Eye (tissue), 1 donor: ENCODE results near the gene ASPSCR1.
A peak's percentile ranks its signal among the peaks of the same experiment; 100 is the strongest.

Experiments used
- DNase-seq: peaks from one replicate; pipeline ENCODE4 v3.0.0-alpha.2; 2015

Gene ASPSCR1

DNA sequence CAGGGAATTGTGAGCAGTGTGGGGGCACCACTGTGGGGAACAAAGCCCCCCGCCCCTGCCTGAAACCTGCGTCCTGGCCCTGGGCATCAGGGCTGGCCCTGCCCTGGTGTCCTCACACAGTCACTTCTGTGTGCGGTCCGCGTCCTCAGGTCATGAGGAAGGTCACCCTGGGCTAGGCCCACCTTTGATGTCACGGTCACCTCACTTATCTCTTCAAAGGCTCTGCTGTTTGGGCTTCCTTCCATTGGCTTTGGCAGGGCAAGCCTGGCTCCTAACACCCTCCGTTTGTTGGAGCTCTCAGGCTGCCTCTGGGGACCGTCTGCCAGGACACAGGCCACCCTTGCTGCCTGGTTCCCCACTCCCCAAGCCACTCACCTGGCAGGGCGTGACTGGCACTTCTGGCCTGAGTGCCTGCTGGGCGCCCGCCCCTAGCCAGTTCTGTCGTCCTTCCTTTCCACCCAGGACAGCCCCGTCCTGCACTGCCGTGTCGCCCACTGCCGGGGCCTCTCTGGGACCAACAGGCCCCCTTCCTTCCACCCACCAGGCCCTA, 36.4 kb downstream of the ASPSCR1 start:
- no peak for DNase-seq

GRCh38 chr17:82014432-82014831, 37.0 kb downstream of the ASPSCR1 start:
- no peak for DNase-seq

DNA sequence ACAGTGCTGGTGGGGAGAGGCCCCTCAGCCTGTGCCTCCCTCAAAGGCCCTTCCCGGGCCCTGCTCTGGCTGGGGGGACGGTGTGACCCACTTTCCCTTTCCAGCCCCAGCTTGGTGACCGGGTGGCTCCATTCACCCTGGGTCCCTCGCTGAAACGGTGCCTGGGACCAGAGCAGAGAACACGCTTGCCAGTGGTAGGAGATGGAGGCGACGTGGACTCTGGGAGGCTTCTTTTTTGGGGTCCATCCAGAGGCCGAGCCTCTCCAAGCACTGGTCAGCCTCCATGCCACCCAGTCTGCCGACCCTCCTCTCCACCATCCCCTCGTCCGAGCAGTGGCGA, 37.5 kb downstream of the ASPSCR1 start:
- no peak for DNase-seq

DNA sequence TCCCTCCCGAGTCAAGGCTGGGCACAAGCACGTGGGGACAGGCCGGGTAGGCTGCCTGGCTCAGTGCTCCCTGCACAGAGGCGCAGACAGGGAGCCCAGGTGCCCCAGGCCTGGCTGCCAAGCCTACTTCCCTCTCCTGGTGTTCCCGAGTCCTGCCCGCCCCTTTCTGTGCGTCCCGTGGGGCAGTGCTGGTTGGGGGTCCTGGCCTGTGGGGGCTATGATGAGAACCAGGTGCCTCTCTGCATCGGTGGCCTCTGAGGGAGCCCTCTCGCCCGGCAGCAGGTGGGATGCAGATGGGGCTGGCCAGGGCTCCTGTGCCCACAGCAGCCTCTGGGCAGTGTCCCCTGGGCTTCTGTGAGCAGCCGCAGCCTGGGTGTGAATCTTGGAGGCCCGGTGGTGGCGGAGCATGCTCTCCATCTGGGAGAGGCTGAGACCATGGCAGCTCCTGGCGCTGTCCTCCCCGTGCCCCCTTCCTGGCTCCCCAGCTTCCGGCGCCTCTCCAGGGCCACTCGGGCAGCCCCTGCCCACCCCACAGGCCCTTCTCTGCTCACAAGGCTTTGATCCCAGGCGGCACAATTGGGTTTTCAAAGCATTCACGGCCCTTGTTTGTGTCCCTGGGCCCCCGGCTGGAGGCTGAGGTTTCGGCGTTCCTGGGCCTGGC, 38.0 kb downstream of the ASPSCR1 start:
- peak; percentile 42 for DNase-seq

DNA sequence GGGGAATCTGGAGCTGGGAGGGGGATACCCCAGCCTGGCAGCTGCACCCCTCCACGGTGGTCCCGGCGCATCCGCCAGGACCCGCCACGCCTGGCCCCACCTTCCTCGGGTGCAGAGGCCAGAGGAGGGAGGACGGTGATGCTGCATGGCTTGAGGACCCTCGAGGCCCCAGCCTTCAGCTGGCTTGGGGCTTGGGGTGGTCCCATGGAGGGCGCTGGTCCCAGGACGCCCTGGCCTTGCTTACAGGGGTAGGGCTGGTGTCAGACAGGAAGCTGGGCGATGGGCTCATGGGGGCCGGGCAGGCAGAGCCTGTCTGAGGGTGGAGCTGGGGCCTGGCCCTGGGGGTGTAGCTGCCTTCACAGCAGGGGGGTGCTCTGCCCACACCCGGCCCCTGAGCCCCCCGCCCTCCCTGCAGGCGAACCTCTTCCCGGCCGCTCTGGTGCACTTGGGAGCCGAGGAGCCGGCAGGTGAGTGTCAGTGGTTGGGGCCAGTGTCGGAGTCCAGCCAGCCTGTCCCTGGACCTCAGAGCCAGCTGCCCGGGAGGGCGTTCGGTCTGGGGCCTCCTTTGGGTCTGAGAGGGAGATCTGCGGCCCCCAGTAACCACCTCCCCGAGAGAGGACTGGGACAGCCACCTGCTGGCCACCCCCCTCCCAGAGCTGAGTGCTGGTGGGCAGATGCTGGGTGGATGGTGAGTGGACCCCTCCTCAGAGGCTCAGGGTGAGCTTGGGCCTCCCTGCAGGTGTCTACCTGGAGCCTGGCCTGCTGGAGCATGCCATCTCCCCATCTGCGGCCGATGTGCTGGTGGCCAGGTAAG, 38.8 kb downstream of the ASPSCR1 start:
- no peak for DNase-seq

DNA sequence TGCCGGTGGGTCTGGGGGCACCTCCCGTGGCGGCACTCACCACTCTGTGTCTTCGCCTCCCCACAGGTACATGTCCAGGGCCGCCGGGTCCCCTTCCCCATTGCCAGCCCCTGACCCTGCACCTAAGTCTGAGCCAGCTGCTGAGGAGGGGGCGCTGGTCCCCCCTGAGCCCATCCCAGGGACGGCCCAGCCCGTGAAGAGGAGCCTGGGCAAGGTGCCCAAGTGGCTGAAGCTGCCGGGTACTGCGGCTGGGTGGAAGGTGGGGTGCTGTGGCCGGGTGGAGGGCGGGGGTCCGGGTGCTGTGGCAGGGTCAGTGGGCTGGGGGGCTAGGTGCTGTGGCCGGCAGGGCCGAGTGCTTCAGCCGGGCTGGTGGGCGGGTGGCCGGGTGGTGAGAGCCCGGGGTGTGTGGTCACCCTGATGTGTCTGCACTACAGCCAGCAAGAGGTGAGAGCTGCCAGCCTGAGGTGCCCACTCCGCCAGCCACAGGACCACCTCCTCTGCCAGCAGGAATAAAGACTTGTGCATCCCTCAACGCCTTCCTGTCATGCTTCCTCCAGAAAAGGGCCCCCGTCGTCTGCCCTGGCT, 39.5 kb downstream of the ASPSCR1 start:
- DNase-seq: no peak

GRCh38 chr17:82017612-82018151, 40.3 kb downstream of the ASPSCR1 start:
- DNase-seq: no peak

- no peak for DNase-seq
Observed at GRCh38 chr17:82018152-82018988, 40.9 kb downstream of the ASPSCR1 start.

GRCh38 chr17:82018989-82019689, 41.7 kb downstream of the ASPSCR1 start:
- DNase-seq: no peak

- peak; percentile 72 for DNase-seq
Observed at GRCh38 chr17:82019690-82020571, 42.5 kb downstream of the ASPSCR1 start.

GRCh38 chr17:82020572-82021106, 43.2 kb downstream of the ASPSCR1 start:
- no peak for DNase-seq

DNA sequence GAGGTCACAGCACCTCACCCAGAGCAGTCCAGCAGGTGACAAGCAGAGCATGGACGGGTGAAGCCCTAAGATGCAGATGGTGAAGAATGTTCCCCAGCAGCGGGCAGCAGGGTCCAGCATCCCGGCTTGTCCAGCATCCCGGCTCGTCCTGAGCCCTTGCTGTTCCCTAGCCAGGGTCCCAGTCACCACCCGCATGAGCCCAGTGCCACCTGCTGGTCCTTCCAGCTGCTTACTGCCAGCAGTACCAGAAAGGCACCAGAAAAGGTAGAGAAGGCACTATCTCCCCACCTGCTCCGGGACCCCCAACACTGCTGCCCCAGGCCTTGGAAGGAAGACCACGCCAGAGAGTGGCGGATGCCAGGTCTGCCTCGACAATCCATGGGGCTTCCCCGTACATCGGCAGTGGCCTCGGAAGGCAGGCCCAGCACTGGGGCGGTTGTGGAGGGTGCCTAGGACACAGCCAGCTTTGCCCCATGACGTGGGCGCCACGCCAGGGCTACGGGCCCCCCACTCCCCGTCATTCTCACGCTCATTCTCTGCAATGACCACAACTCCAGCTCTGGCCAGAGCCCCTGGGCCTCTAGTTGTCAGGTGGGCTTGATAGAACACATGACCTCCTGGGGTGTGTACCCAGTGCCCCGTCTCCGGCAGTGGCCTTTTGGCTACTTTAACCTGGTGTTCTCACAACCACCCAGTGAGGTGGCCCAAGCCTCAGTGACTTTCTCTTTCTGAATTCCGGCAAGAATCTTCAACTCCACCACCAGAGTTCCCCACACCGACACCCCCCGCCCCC, 43.9 kb downstream of the ASPSCR1 start:
- peak; percentile 79 for DNase-seq

- no peak for DNase-seq
Observed at GRCh38 chr17:82021900-82022309, 44.5 kb downstream of the ASPSCR1 start.

DNA sequence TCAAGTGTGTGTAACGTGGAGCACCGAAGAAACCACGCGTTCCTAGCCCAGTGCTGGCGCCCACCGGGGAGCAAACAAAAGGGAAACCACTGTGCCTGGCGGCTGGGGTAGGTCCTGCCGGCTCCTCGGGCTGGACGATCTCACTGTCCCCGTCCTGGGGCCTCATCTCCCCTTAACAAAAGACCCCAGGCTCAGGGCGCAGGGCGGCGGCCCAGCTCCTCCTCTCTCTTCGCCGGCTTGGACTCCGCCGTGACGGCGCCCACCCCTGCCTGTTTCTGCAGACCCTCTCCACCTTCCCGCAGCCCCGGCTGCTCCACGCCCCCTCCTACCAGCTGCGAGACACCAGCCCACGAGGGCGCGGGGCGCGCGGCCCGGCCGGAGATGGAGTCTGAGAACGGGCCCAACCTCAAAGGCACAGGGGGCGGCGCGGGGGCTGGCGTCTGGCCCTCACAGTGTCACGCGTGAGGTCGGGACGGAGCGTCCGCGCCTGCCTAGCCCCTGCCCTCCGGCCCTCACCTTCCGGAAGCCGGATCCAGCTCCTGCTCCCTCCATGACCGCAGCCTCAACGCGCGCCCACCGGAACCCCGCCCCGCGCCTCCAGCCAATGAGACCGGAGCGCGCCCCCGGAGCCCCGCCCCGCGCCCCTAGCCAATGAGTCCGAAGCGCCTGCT, 45.0 kb downstream of the ASPSCR1 start, which contains the start of gene CENPX:
CENPX (minus strand) TSS at position 569 of the 671 bp plus-strand sequence; CDS start at position 552, 17 bp downstream.
- no peak for DNase-seq

DNA sequence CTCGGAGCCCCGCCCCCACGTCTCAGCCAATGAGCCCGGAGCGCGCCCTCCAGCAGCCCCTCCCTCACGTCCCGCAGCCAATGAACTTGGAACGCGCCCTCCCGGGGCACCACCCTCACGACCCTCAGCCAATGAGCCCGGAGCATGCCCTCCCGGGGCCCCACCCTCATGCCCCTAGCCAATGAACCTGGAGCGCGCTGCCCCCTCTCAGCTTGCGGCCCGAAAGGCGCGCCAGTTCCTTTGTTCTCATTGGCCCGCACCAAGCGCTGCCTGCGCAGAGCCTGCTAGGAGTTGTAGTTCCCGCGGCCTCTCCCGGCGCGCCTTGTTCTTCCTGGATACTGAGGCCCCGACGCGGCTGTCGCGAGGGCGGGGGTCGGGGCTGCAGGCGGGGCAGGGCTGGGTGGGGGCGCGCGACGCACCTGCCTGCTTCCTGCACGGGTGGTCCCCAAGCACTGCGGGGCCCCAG, 45.6 kb downstream of the ASPSCR1 start, which contains the start of gene LRRC45:
LRRC45 (plus strand) TSS at position 325 of the 466 bp plus-strand sequence. CDS start 339 bp downstream, outside the sequence.
- DNase-seq: peak; percentile 100

DNA sequence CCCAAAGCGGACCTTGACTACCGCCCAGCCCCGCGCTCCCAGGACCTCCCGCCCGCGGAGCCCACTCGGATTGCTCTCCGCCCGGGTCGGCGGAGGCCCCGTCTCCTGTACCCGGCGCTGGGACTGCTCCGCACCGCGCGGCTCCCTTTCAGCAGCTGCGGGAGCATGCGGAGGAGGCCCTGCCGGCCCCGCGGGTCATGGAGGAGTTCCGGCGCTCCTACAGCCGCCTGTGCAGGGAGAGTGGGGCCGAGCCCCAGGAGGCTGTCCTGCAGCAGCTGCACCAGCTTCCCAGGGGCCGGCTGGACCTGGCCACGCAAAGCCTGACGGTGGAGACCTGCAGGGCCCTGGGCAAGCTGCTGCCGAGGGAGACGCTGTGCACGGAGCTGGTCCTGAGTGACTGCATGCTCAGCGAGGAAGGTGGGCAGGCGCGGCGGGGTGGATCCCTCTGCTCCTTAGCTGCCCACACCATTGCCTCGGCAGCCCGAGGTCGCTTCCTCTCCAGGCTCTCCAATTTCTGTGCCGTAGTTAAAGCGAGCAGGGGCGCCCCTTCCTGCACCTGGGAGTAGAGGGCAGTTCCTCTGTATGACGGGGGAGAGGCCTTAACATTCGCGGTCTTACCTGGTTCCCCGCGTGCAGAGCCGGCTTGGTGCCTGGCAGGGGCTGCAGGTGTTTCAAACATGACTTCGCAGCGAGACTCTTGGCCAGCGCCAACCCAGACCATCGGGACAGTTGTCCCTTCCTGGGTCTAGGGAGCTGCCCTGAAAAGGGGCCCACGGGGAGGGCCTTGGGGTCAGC, 46.2 kb downstream of the ASPSCR1 start:
- DNase-seq: no peak

GRCh38 chr17:82024859-82025258, 47.4 kb downstream of the ASPSCR1 start:
- no peak for DNase-seq
